H1 (cell line): ENCODE measurements around the gene PTPRR. TPM values are rescaled to one million over a fixed set of nuclear protein-coding genes. Genes with fewer than 3 reads are reported as not detected.

ENCODE experiments used
- CTCF ChIA-PET: fragments of 300-600 bp; sonication (Branson Sonifier 250); formaldehyde crosslinking; loops from one replicate; lab custom pipeline; 2021; ENCODE audit not compliant: partially characterized antibody; lab: Charles Lee
- POLR2A ChIA-PET: fragments of 300-600 bp; sonication (Branson Sonifier 250); formaldehyde crosslinking; loops from one replicate; lab custom pipeline; 2021; ENCODE audit warnings: inconsistent platforms; ENCODE audit not compliant: partially characterized antibody; lab: Charles Lee
- DNase-seq, 2 experiments: peaks; one replicate each; pipeline versions ENCODE4 v3.0.0 to v3.0.0-alpha.2; 2010 to 2022; ENCODE audit warnings: low spot score in 2 of 2, low read depth in 1 of 2, mixed read lengths in 1 of 2
- FAIRE-seq: peaks from 2 replicates; lab custom pipeline; 2011; peaks lifted over from hg19 to GRCh38; lab: Jason Lieb, UNC
- H2AFZ ChIP-seq: 2 replicates; pipeline ENCODE4 v1.8.1; 2012; ENCODE audit warnings: low read length, inconsistent platforms
- H2AK5ac ChIP-seq: 2 replicates; pipeline ENCODE4 v1.6.1; 2013; ENCODE audit warnings: low read depth, low read length
- H2BK120ac ChIP-seq: replicated peaks from 2 replicates; pipeline ENCODE3; 2013; ENCODE audit warnings: low read depth, low read length, inconsistent platforms
- H2BK12ac ChIP-seq: 2 replicates; pipeline ENCODE4 v1.6.1; 2013; ENCODE audit warnings: low read depth, low read length
- H2BK15ac ChIP-seq: 2 replicates; pipeline ENCODE4 v1.6.1; 2013; ENCODE audit warnings: low read length
- H2BK20ac ChIP-seq: 2 replicates; pipeline ENCODE4 v1.6.1; 2013; ENCODE audit warnings: low read length
- H2BK5ac ChIP-seq: 2 replicates; pipeline ENCODE4 v1.6.1; 2013; ENCODE audit warnings: low read depth, low read length
- H3K14ac ChIP-seq: 2 replicates; pipeline ENCODE4 v1.6.1; 2013; ENCODE audit warnings: inconsistent platforms; ENCODE audit not compliant: insufficient read length
- H3K18ac ChIP-seq: 2 replicates; pipeline ENCODE4 v1.6.1; 2013; ENCODE audit warnings: low read length; ENCODE audit errors: extremely low read depth
- H3K23ac ChIP-seq: 2 replicates; pipeline ENCODE4 v1.6.1; 2013; ENCODE audit warnings: inconsistent platforms; ENCODE audit not compliant: insufficient read length
- H3K23me2 ChIP-seq: 2 replicates; pipeline ENCODE4 v1.6.1; 2013; ENCODE audit warnings: low read depth, low read length
- H3K27ac ChIP-seq: 2 replicates; pipeline ENCODE4 v1.6.1; 2011; ENCODE audit warnings: low read depth, low read length, inconsistent platforms
- H3K27me3 ChIP-seq, 4 experiments: replicated peaks in 1 of 4; 1 replicate in 1 of 4; 2 replicates in 3 of 4; pipeline versions ENCODE4 v1.6.1 to v1.8.1; 2011 to 2013; ENCODE audit warnings: low read length in 3 of 4, mild to moderate bottlenecking in 3 of 4, inconsistent platforms in 2 of 4, mixed read lengths in 2 of 4, moderate library complexity in 1 of 4; ENCODE audit not compliant: control insufficient read depth in 3 of 4, insufficient read depth in 3 of 4; ENCODE audit errors: extremely low read depth in 1 of 4
- H3K36me3 ChIP-seq, 4 experiments: 2 replicates each; pipeline versions ENCODE4 v1.6.1 to v1.8.1; 2011 to 2013; ENCODE audit warnings: mild to moderate bottlenecking in 4 of 4, low read length in 3 of 4, moderate library complexity in 2 of 4, control low read depth in 1 of 4, inconsistent platforms in 1 of 4; ENCODE audit not compliant: insufficient read depth in 4 of 4, control insufficient read depth in 2 of 4
- H3K4ac ChIP-seq: replicated peaks from 2 replicates; pipeline ENCODE3; 2013; ENCODE audit warnings: low read length, low read depth, mixed read lengths, inconsistent platforms; ENCODE audit not compliant: insufficient read length
- H3K4me1 ChIP-seq, 4 experiments: replicated peaks in 1 of 4; 1 replicate in 1 of 4; 2 replicates in 3 of 4; pipeline versions ENCODE4 v1.6.1 to v1.8.1; 2011 to 2013; ENCODE audit warnings: low read length in 3 of 4, inconsistent platforms in 2 of 4, mixed read lengths in 1 of 4; ENCODE audit not compliant: insufficient read depth in 4 of 4, control insufficient read depth in 3 of 4
- H3K4me2 ChIP-seq, 2 experiments: 2 replicates each; pipeline versions ENCODE4 v1.6.1 to v1.8.1; 2011 to 2013; ENCODE audit warnings: low read depth in 2 of 2, low read length in 2 of 2, control low read depth in 1 of 2, inconsistent platforms in 1 of 2, mild to moderate bottlenecking in 1 of 2; ENCODE audit not compliant: insufficient read depth in 1 of 2
- H3K4me3 ChIP-seq, 4 experiments: fragments of 200-600, 300-600 bp in 1 of 4; sonication (generic), shearing (Covaris generic), sonication (Bioruptor Twin) in 1 of 4; 2 replicates each; pipeline versions ENCODE4 v1.5.1 to v1.8.1; 2011 to 2016; ENCODE audit warnings: low read length in 4 of 4, low read depth in 3 of 4, control low read depth in 2 of 4, inconsistent platforms in 2 of 4, mild to moderate bottlenecking in 2 of 4, mixed read lengths in 1 of 4, moderate library complexity in 1 of 4; ENCODE audit not compliant: insufficient read depth in 2 of 4; ENCODE audit errors: extremely low read depth in 1 of 4
- H3K56ac ChIP-seq: replicated peaks from 2 replicates; pipeline ENCODE3; 2013; ENCODE audit warnings: low read depth, mild to moderate bottlenecking, mixed read lengths, low read length, inconsistent platforms; ENCODE audit not compliant: insufficient read length
- H3K79me1 ChIP-seq: 2 replicates; pipeline ENCODE4 v1.6.1; 2013; ENCODE audit warnings: low read depth, low read length, control low read depth
- H3K79me2 ChIP-seq, 2 experiments: 2 replicates each; pipeline versions ENCODE4 v1.6.1 to v1.8.1; 2012 to 2013; ENCODE audit warnings: low read length in 2 of 2, mild to moderate bottlenecking in 2 of 2, inconsistent platforms in 1 of 2; ENCODE audit not compliant: insufficient read depth in 2 of 2, control insufficient read depth in 1 of 2
- H3K9ac ChIP-seq, 4 experiments: replicated peaks in 1 of 4; 1 replicate in 1 of 4; 2 replicates in 3 of 4; pipeline versions ENCODE4 v1.6.1 to v1.8.1; 2011 to 2013; ENCODE audit warnings: low read depth in 3 of 4, low read length in 3 of 4, control low read depth in 2 of 4, mild to moderate bottlenecking in 2 of 4, moderate library complexity in 2 of 4, inconsistent platforms in 1 of 4; ENCODE audit errors: extremely low read depth in 1 of 4
- H3K9me3 ChIP-seq, 2 experiments: 2 replicates each; pipeline versions ENCODE4 v1.6.1 to v1.8.1; 2012 to 2013; ENCODE audit warnings: mild to moderate bottlenecking in 2 of 2, moderate library complexity in 2 of 2, control low read depth in 1 of 2, inconsistent platforms in 1 of 2, low read depth in 1 of 2, low read length in 1 of 2, mixed read lengths in 1 of 2; ENCODE audit not compliant: insufficient read depth in 2 of 2
- H4K20me1 ChIP-seq, 2 experiments: replicated peaks in 1 of 2; 2 replicates each; pipeline versions ENCODE3 to v1.8.1; 2011 to 2013; ENCODE audit warnings: inconsistent platforms in 2 of 2, low read length in 2 of 2, mild to moderate bottlenecking in 1 of 2; ENCODE audit not compliant: insufficient read depth in 2 of 2, control insufficient read depth in 1 of 2
- H4K5ac ChIP-seq: 2 replicates; pipeline ENCODE4 v1.6.1; 2013; ENCODE audit warnings: low read length, low read depth, mixed read lengths, inconsistent platforms; ENCODE audit not compliant: insufficient read length
- H4K8ac ChIP-seq: 2 replicates; pipeline ENCODE4 v1.8.0; 2013; ENCODE audit warnings: mild to moderate bottlenecking, moderate library complexity, low read length, inconsistent platforms; ENCODE audit not compliant: insufficient read depth; ENCODE audit errors: extremely low read depth
- H4K91ac ChIP-seq: replicated peaks from 2 replicates; pipeline ENCODE3; 2013; ENCODE audit warnings: low read length, mixed read lengths, inconsistent platforms; ENCODE audit not compliant: insufficient read length
- CHD2 ChIP-seq: IDR thresholded peaks from 2 replicates; pipeline ENCODE4 v1.6.1; 2012; ENCODE audit warnings: low read length, improper control_type of control experiment
- CTBP2 ChIP-seq: IDR thresholded peaks from 2 replicates; pipeline ENCODE4 v1.7.0; 2011; ENCODE audit warnings: borderline replicate concordance, mild to moderate bottlenecking, moderate library complexity, mixed read lengths, low read length; ENCODE audit not compliant: insufficient read depth, insufficient read length
- KDM1A ChIP-seq: fragments of 200-600, 300-600 bp; sonication (generic); IDR thresholded peaks from 2 replicates; pipeline ENCODE4 v1.7.1; 2016; ENCODE audit warnings: mild to moderate bottlenecking, low read length, borderline replicate concordance
- RAD21 ChIP-seq, 2 experiments: IDR thresholded peaks in 1 of 2; conservative IDR thresholded peaks in 1 of 2; 2 replicates each; pipeline ENCODE4 v1.6.1; 2011; ENCODE audit warnings: low read depth in 2 of 2, low read length in 2 of 2, improper control_type of control experiment in 1 of 2, inconsistent platforms in 1 of 2, mild to moderate bottlenecking in 1 of 2, moderate library complexity in 1 of 2
- WGBS, 2 experiments: shearing (Covaris generic) in 1 of 2; methylation state at CpG; one replicate each; pipeline versions ENCODE4 v1.1.6 to v1.1.7; 2013 to 2015; ENCODE audit warnings: low lambda C conversion rate in 2 of 2, mixed read lengths in 2 of 2, inconsistent platforms in 1 of 2, low coverage in 1 of 2, missing lambda C conversion rate in 1 of 2; ENCODE audit not compliant: insufficient replicate concordance in 2 of 2, insufficient coverage in 1 of 2, insufficient read length in 1 of 2; ENCODE audit errors: extremely low coverage in 1 of 2, missing lambda C conversion rate in 1 of 2; 5-methylcytosine and 5-hydroxymethylcytosine counted together
- polyA plus RNA-seq, 7 experiments: library from polyadenylated mRNA; depleted of rRNA in 3 of 7; stranded (reverse) in 5 of 7; unstranded in 2 of 7; fragments of >200 nt in 5 of 7; fragments of 200-250 nt in 2 of 7; gene quantifications; 1 replicate in 5 of 7; 2 replicates in 1 of 7; 4 replicates in 1 of 7; pipeline versions ENCODE4 v1.2.1 to v1.2.3, GENCODE V29; 2011 to 2013; ENCODE audit warnings: missing spikeins in 2 of 7, mixed read lengths in 2 of 7
- total RNA-seq: library from RNA; stranded (reverse); fragmentation: NEBNext Ultra II Directional; extraction: Animal tissue kit (Norgen Biotek cat#: 25700); gene quantifications from 2 replicates; pipeline ENCODE4 v1.2.1, GENCODE V29; 2021

Gene PTPRR
- total and polyA plus RNA-seq, 2 of the 8 experiments (the other 6 are each of a cell fraction or from before 2014, with no cell fraction given), result 0.07 to 0.35 TPM

- no peak overlapping the region for H4K91ac ChIP-seq
- H4K8ac ChIP-seq, result no peak overlapping the region
- H3K4me2 ChIP-seq, result no peak overlapping the region
- H2BK5ac ChIP-seq, result no peak overlapping the region
- H3K18ac ChIP-seq, result no peak overlapping the region
- no peaks in the 10 kb centered on the region for H3K79me1 ChIP-seq
- no peak overlapping the region for H2BK15ac ChIP-seq
- H4K5ac ChIP-seq, result no peak overlapping the region
- H2BK20ac ChIP-seq, result no peak overlapping the region
- H3K9me3 ChIP-seq, result peaks cover 3 to 5% of the 10 kb centered on the region in 2 experiments; a peak in 3 of 4 replicates
- ChIA-PET POLR2A (interaction anchor here (0.6 kb wide), 1 partner anchor 363 kb away, joined by 6 read pairs; no protein-coding TSS in a partner anchor), CTCF (interaction anchor here (0.6 to 10.5 kb wide), 15 partner anchors 9 to 853 kb away, joined by 3 to 80 read pairs (median 3); no protein-coding TSS in a partner anchor)
- no peak overlapping the region for H3K4ac ChIP-seq
- peaks cover 1% of the 10 kb centered on the region; the same call in 1 of the 2 replicates for H3K23me2 ChIP-seq
- no peak overlapping the region for H3K9ac ChIP-seq
- WGBS, 2 experiments, result 94% methylated on average over 8 of the region's 8 CpGs; no CpG with 5 or more reads in 1 of the 2 experiments
- H3K79me2 ChIP-seq, result no peaks in the 10 kb centered on the region
- no peak overlapping the region for H2BK120ac ChIP-seq
- no peak overlapping the region for H2AFZ ChIP-seq
- no peaks in the 10 kb centered on the region for H3K4me1 ChIP-seq
- no peak overlapping the region for H2AK5ac ChIP-seq
- H2BK12ac ChIP-seq, result no peak overlapping the region
- no peak for DNase-seq
- no peaks in the 10 kb centered on the region for H4K20me1 ChIP-seq
- H3K27ac ChIP-seq, result no peak overlapping the region
- no peak overlapping the region for H3K4me3 ChIP-seq
- no peak for TF ChIP-seq KDM1A
- no peak for TF ChIP-seq CTBP2
- no peak for TF ChIP-seq RAD21 (IDR thresholded peaks at IDR 0.05 in 1 of 2, conservative IDR thresholded peaks at IDR 0.05 in 1 of 2; ENCODE audit: low read depth in 2 of 2, low read length in 2 of 2)
- TF ChIP-seq CHD2, result no peak
- H3K27me3 ChIP-seq, result no peaks in the 10 kb centered on the region
- H3K23ac ChIP-seq, result no peak overlapping the region
- no peaks in the 10 kb centered on the region for H3K36me3 ChIP-seq
- no peak overlapping the region for H3K14ac ChIP-seq
- no peak for FAIRE-seq
- H3K56ac ChIP-seq, result no peak overlapping the region
These were observed 188.3 kb downstream of the PTPRR start for GRCh38 chr12:70732287-70732686.
